Measurements from ENCODE around the gene AADAC. TPM values are rescaled to one million over a fixed set of nuclear protein-coding genes. Genes with fewer than 3 reads are reported as not detected.
"Not testable (repeated sequence)": the region's sequence is repeated elsewhere in the genome, so short reads cannot be mapped to it uniquely, and the experiment has no call there.

AADAC gene
- 0.35 TPM for total RNA-seq
- long read RNA-seq: 0 reads

GRCh38 chr3:151813799-151814198, at the start of gene AADAC:
Gene AADAC (plus strand): TSS chr3:151814116. CDS start chr3:151814163, 47 bp downstream.
- intact Hi-C loops (cut with micrococcal nuclease): no loop called here
- ATAC-seq (no peak), DNase-seq (no peak)

- ATAC-seq; DNase-seq; intact Hi-C loops (cut with micrococcal nuclease): not testable (repeated sequence)
These were observed 49.2 kb upstream of the AADAC start for GRCh38 chr3:151764699-151765098.

DNA sequence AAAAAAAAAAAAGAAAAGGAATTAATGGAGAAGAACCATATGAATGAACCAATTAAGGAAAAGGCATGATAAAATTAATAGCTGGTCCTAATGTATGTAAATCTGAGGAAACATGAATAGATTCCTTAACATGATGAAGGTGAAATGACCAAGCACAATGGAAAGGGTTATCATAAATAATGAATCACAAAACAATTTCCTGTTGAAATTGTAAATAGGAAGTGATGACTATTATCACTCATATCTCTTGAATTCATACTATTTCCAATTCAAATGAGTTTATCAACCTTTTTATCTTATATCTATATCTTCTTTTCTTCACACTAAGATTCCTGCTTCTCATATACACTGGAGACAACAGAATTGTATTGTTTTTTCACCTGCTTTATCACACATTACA, 48.2 kb upstream of the AADAC start:
- DNase-seq: no peak
- ATAC-seq: no peak
- intact Hi-C loops (cut with micrococcal nuclease): no loop called here

DNA sequence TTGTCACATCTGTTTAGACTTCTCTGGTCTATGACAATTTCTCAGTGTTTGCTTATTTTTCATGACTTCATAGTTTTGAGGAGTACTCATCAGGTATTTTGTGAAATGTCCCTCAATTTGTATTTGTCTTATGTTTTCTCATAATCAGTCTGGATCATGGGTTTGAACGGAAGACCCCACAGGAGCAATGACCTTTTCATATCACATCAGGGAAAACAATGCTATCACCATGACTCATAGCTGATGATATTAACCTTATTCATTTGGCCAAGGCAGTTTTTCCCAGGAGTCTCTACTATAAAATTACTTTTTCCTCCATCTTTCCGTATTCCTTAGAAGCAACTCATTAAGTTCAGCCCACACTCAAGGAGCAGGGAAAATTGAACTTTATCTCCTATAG, 47.5 kb upstream of the AADAC start:
- no peak for ATAC-seq

GRCh38 chr3:151768393-151768930, 45.5 kb upstream of the AADAC start:
- intact Hi-C loops (cut with micrococcal nuclease): no loop called here
- DNase-seq: no peak
- ATAC-seq: no peak

More for the DNA sequence above, 47.5 kb upstream of the AADAC start:
- no peak for DNase-seq
- intact Hi-C loops (cut with micrococcal nuclease): no loop called here

- intact Hi-C loops (cut with micrococcal nuclease): no loop called here
- DNase-seq (no peak), ATAC-seq (no peak)
These were observed 44.7 kb upstream of the AADAC start for GRCh38 chr3:151769175-151769574.

GRCh38 chr3:151770956-151771355, 43.0 kb upstream of the AADAC start:
- peak; percentile 78 for DNase-seq
- intact Hi-C loops (cut with micrococcal nuclease): no loop called here
- peak; percentile 93 for ATAC-seq

- no peak for DNase-seq
- intact Hi-C loops (cut with micrococcal nuclease): no loop called here
- ATAC-seq: no peak
These were observed 41.0 kb upstream of the AADAC start for GRCh38 chr3:151772825-151773480.

DNA sequence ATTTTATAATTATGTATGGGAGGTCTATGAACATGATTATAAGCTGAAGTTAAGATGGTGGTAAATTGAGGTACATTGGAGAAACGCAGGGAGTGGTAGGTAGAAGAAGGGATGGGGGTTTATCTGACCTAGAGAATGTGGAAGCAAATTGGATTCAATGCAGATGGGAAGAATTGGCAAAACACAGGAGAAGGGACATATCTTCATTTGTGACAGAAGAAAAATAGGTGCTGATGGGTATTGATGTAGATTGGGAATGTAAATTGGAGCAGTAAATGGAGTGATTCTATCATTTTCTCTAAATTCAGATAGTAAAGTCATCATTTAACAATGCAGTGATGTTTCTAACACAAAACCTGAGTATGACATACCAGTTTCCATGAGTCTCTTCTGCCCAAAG, 39.7 kb upstream of the AADAC start:
- intact Hi-C loops (cut with micrococcal nuclease): no loop called here
- DNase-seq (no peak), ATAC-seq (no peak)

GRCh38 chr3:151774910-151775309, 39.0 kb upstream of the AADAC start:
- DNase-seq (no peak), ATAC-seq (no peak)
- intact Hi-C loops (cut with micrococcal nuclease): no loop called here

- DNase-seq (no peak), ATAC-seq (no peak)
- intact Hi-C loops (cut with micrococcal nuclease): no loop called here
These were observed 38.3 kb upstream of the AADAC start for GRCh38 chr3:151775314-151776258.

- intact Hi-C loops (cut with micrococcal nuclease): no loop called here
- ATAC-seq (no peak), DNase-seq (no peak)
These were observed 37.6 kb upstream of the AADAC start for GRCh38 chr3:151776259-151776740.

DNA sequence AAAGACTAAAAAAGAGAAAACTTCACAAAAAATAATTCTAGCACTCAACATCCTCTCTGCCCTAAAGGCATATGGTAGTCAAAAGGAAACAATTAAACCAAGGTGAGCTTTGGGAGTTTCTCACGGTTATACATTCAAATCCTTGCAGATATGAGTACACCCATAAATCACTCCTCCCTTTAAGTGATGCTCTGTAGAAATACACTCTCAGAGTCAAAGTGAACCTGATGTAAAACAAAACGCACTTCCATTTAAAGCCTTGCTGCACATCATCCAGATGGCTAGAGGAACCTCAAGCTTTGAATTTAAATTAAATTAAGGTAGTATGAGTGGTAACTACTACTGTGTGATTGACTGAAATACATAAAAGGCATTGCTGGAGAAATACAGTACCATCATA, 36.0 kb upstream of the AADAC start:
- intact Hi-C loops (cut with micrococcal nuclease): no loop called here
- no peak for DNase-seq
- ATAC-seq: no peak

- intact Hi-C loops (cut with micrococcal nuclease): no loop called here
- DNase-seq (no peak), ATAC-seq (peak; percentile 79)
These were observed 26.3 kb upstream of the AADAC start for GRCh38 chr3:151787626-151788025.

GRCh38 chr3:151788401-151788800, 25.5 kb upstream of the AADAC start:
- no peak for ATAC-seq

GRCh38 chr3:151789853-151790463, 24.0 kb upstream of the AADAC start:
- DNase-seq (no peak), ATAC-seq (no peak)
- intact Hi-C loops (cut with micrococcal nuclease): no loop called here

More at GRCh38 chr3:151788401-151788800, 25.5 kb upstream of the AADAC start:
- no peak for DNase-seq
- intact Hi-C loops (cut with micrococcal nuclease): no loop called here

DNA sequence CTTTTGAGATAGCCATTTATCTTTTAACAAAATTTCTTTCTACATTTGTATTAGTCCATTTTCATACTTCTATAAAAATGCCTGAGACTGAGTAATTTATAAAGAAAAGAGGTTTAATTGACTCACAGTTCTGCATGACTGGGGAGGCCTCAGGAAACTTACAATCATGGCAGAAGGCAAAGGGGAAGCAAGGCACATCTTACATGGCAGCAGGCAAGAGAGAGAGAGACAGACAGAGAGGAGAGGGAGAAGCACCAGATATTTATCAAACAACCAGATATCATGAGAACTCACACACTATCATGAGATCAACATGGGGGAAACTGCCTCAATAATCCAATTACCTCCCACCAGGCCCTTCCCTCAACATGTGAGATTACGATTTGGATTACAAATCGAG, 23.2 kb upstream of the AADAC start:
- ATAC-seq; DNase-seq; intact Hi-C loops (cut with micrococcal nuclease): not testable (repeated sequence)

GRCh38 chr3:151792411-151792810, 21.5 kb upstream of the AADAC start:
- ATAC-seq: no peak
- no peak for DNase-seq
- intact Hi-C loops (cut with micrococcal nuclease): no loop called here

- intact Hi-C loops (cut with micrococcal nuclease): no loop called here
- ATAC-seq: no peak
- DNase-seq: no peak
These were observed 20.3 kb upstream of the AADAC start for GRCh38 chr3:151793636-151794035.

DNA sequence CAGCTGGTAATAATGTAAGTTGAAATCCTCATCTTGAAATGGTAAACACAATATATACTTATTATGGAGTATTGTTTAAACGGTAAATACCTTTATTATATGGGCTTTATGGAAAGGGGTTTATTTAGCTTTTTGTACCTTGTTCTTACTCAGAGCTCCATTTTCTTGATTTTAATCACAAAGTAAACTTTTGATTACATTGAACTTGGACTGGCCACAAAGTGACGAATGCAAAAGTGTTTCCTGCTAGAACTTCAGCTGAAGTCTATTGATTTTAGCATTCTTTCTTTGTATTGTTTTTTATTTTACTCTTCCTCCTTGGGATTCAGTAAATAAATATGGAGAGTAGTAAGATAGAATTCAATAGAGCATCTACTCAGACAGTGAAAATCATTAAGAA, 19.8 kb upstream of the AADAC start:
- DNase-seq (no peak), ATAC-seq (no peak)
- intact Hi-C loops (cut with micrococcal nuclease): no loop called here
